HEK293 (cell line): ENCODE data around the gene SENP1.

Experiments
- CTCF ChIA-PET: fragments of 350-600 bp; formaldehyde crosslinking; extraction: SDS; loops from one replicate; lab custom pipeline; 2021; ENCODE audit warnings: antibody characterized with exemption; lab: Yijun Ruan, JAX
- POLR2A ChIA-PET: fragments of 300-600 bp; formaldehyde crosslinking; extraction: SDS; loops from one replicate; lab custom pipeline; 2020; ENCODE audit warnings: antibody characterized with exemption, inconsistent platforms; lab: Yijun Ruan, JAX
- H3K27ac ChIP-seq: fragments of 200-500 bp; sonication (Bioruptor generic); 2 replicates; pipeline ENCODE4 v1.5.1; 2014; ENCODE audit warnings: low read depth, low read length, control low read depth, inconsistent platforms; ENCODE audit errors: extremely low read depth
- H3K36me3 ChIP-seq, 2 experiments: fragments of 200-500 bp in 1 of 2; sonication (Bioruptor generic) in 1 of 2; 1 replicate in 1 of 2; 2 replicates in 1 of 2; pipeline ENCODE4 v1.5.1; 2014 to 2017; ENCODE audit warnings: inconsistent platforms in 2 of 2, low read length in 2 of 2; ENCODE audit not compliant: control insufficient read depth in 2 of 2, insufficient read depth in 1 of 2
- H3K4me1 ChIP-seq: fragments of 200-500 bp; sonication (Bioruptor generic); 2 replicates; pipeline ENCODE4 v1.5.1; 2014; ENCODE audit warnings: mild to moderate bottlenecking, low read length, inconsistent platforms; ENCODE audit not compliant: control insufficient read depth, insufficient read depth
- H3K4me3 ChIP-seq: 2 replicates; pipeline ENCODE4 v1.5.1; 2011; ENCODE audit warnings: low read depth, mild to moderate bottlenecking, control low read depth, low read length, moderate library complexity
- H3K9me3 ChIP-seq: fragments of 200-500 bp; sonication (Bioruptor generic); 2 replicates; pipeline ENCODE4 v1.5.1; 2014; ENCODE audit warnings: low read depth, low read length, inconsistent platforms; ENCODE audit not compliant: control insufficient read depth, insufficient read depth
- GFI1B ChIP-seq: fragments of 450-650 bp; formaldehyde crosslinking; IDR thresholded peaks from 2 replicates; pipeline ENCODE4 v1.5.1; 2016; ENCODE audit warnings: missing biosample characterization, missing genetic modification characterization
- IKZF3 ChIP-seq: fragments of 450-650 bp; IDR thresholded peaks from 2 replicates; pipeline ENCODE4 v1.5.0; 2018; ENCODE audit warnings: missing biosample characterization, mild to moderate bottlenecking, missing genetic modification characterization, moderate library complexity
- MZF1 ChIP-seq: fragments of 450-650 bp; formaldehyde crosslinking; IDR thresholded peaks from 2 replicates; pipeline ENCODE4 v1.5.1; 2017; ENCODE audit warnings: missing biosample characterization, missing genetic modification characterization, borderline replicate concordance
- PBX3 ChIP-seq: sonication (generic); formaldehyde crosslinking; IDR thresholded peaks from 2 replicates; pipeline ENCODE4 v1.8.1; 2022; ENCODE audit warnings: mild to moderate bottlenecking, moderate library complexity, missing genetic modification reagents
- PRDM10 ChIP-seq: fragments of 450-650 bp; formaldehyde crosslinking; IDR thresholded peaks from 2 replicates; pipeline ENCODE4 v1.5.1; 2016; ENCODE audit warnings: missing biosample characterization, missing genetic modification characterization
- SCRT1 ChIP-seq: fragments of 450-650 bp; formaldehyde crosslinking; IDR thresholded peaks from 2 replicates; pipeline ENCODE4 v1.5.1; 2016; ENCODE audit warnings: missing biosample characterization, missing genetic modification characterization, borderline replicate concordance
- SP3 ChIP-seq: fragments of 450-650 bp; formaldehyde crosslinking; IDR thresholded peaks from 2 replicates; pipeline ENCODE4 v1.5.1; 2016; ENCODE audit warnings: missing biosample characterization, missing genetic modification characterization
- SP7 ChIP-seq: fragments of 450-650 bp; formaldehyde crosslinking; IDR thresholded peaks from 2 replicates; pipeline ENCODE4 v1.5.1; 2016; ENCODE audit warnings: missing biosample characterization, missing genetic modification characterization
- TRIM28 ChIP-seq: IDR thresholded peaks from 2 replicates; pipeline ENCODE4 v1.6.1; 2011; ENCODE audit warnings: low read length, control low read depth, borderline replicate concordance
- YY2 ChIP-seq: fragments of 450-650 bp; formaldehyde crosslinking; IDR thresholded peaks from 2 replicates; pipeline ENCODE4 v1.5.1; 2016; ENCODE audit warnings: missing biosample characterization, missing genetic modification characterization
- ZNF169 ChIP-seq: fragments of 450-650 bp; formaldehyde crosslinking; IDR thresholded peaks from 2 replicates; pipeline ENCODE4 v1.5.1; 2016; ENCODE audit warnings: missing biosample characterization, missing genetic modification characterization
- ZNF23 ChIP-seq: fragments of 450-650 bp; formaldehyde crosslinking; IDR thresholded peaks from 2 replicates; pipeline ENCODE4 v1.5.1; 2016; ENCODE audit warnings: missing biosample characterization, missing genetic modification characterization, borderline replicate concordance
- ZNF239 ChIP-seq: fragments of 450-650 bp; formaldehyde crosslinking; IDR thresholded peaks from 2 replicates; pipeline ENCODE4 v1.5.1; 2016; ENCODE audit warnings: missing biosample characterization, missing genetic modification characterization
- ZNF398 ChIP-seq: fragments of 450-650 bp; formaldehyde crosslinking; IDR thresholded peaks from 2 replicates; pipeline ENCODE4 v1.5.1; 2017; ENCODE audit warnings: missing biosample characterization, missing genetic modification characterization
- ZNF514 ChIP-seq: fragments of 450-650 bp; formaldehyde crosslinking; IDR thresholded peaks from 2 replicates; pipeline ENCODE4 v1.5.1; 2016; ENCODE audit warnings: missing biosample characterization, missing genetic modification characterization
- ZNF529 ChIP-seq: fragments of 450-650 bp; formaldehyde crosslinking; IDR thresholded peaks from 2 replicates; pipeline ENCODE4 v1.5.1; 2017; ENCODE audit warnings: missing genetic modification characterization, missing biosample characterization; ENCODE audit not compliant: insufficient replicate concordance
- ZNF624 ChIP-seq: fragments of 450-650 bp; formaldehyde crosslinking; IDR thresholded peaks from 2 replicates; pipeline ENCODE4 v1.5.1; 2017; ENCODE audit warnings: missing biosample characterization, missing genetic modification characterization
- ZNF639 ChIP-seq: fragments of 450-650 bp; formaldehyde crosslinking; IDR thresholded peaks from 2 replicates; pipeline ENCODE4 v1.5.1; 2016; ENCODE audit warnings: missing biosample characterization, missing genetic modification characterization
- ZNF660 ChIP-seq: fragments of 450-650 bp; IDR thresholded peaks from 2 replicates; pipeline ENCODE4 v1.5.1; 2018; ENCODE audit warnings: missing biosample characterization, mild to moderate bottlenecking, missing genetic modification characterization
- ZNF664 ChIP-seq: fragments of 450-650 bp; formaldehyde crosslinking; IDR thresholded peaks from 2 replicates; pipeline ENCODE4 v1.5.1; 2016; ENCODE audit warnings: missing biosample characterization, missing genetic modification characterization
- ZNF76 ChIP-seq: fragments of 450-650 bp; formaldehyde crosslinking; IDR thresholded peaks from 2 replicates; pipeline ENCODE4; 2016; ENCODE audit warnings: low read depth, missing biosample characterization, missing genetic modification characterization, borderline replicate concordance
- ZNF792 ChIP-seq: fragments of 450-650 bp; formaldehyde crosslinking; IDR thresholded peaks from 2 replicates; pipeline ENCODE4 v1.5.1; 2016; ENCODE audit warnings: missing biosample characterization, missing genetic modification characterization
- TF ChIP-seq, protein P1 (sequence below): fragments of 450-650 bp; IDR thresholded peaks from 2 replicates; pipeline ENCODE4 v1.5.1; 2018; ENCODE audit warnings: missing biosample characterization, mild to moderate bottlenecking, missing genetic modification characterization
- TF ChIP-seq, protein P2 (sequence below): fragments of 450-650 bp; formaldehyde crosslinking; IDR thresholded peaks from 2 replicates; pipeline ENCODE4 v1.5.1; 2016; ENCODE audit warnings: missing biosample characterization, missing genetic modification characterization, low read depth

The SENP1 gene

DNA sequence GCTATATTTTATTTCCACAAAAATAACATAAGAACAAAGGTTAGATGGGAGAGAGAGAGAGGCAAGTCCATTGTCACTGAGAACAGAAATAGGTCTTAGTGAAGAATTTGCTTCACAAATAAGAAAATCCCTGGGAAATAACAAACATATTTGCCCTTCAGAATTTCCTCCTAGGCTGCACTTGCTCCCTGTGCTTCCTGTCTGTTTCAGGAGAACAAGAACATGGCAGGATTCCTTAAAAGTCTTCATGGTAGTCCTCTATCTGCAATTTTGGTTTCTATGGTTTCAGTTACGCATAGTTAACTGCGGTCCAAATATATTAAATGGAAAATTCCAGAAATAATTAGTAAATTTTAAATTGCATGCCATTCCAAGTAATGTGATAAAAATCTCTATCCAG lies 34.1 kb downstream of the SENP1 start (continued):
- TF ChIP-seq TRIM28 (no peak), ZNF398 (tag by site-specific recombination) (no peak), PBX3 (CRISPR knock-in tag) (no peak), ZNF23 (tag by site-specific recombination) (no peak), ZNF792 (no peak)

DNA sequence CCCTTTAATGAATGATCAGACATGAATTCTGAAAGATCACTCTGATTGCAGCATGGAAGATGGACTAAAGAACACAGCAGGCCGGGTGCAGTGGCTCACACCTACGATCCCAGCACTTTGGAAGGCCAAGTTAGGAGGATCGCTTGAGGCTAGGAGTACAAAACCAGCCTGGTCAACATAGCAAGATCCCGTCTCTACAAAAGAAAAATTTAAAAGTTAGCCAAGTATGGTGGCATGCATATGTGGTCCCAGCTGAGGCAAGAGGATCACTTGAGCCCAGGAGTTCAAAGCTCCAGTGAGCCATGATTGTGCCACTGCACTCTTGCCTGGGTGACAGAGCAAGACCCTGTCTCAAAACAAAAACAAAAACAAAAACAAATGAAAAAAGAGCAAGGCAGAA lies 35.1 kb downstream of the SENP1 start:
- ChIA-PET POLR2A (no interaction called here), CTCF (interaction anchor here (0.7 kb wide), 2 partner anchors 49 to 199 kb away, joined by 3 read pairs; no protein-coding TSS in a partner anchor)
- H3K9me3 ChIP-seq, result no peaks in the 10 kb centered on the region
- H3K27ac ChIP-seq, result no peak overlapping the region
- no peak for TF ChIP-seq SP7
- TF ChIP-seq ZNF639 (tag by site-specific recombination), result no peak
- no peak for TF ChIP-seq YY2 (tag by site-specific recombination)
- TF ChIP-seq SP3 (tag by site-specific recombination), result no peak
- TF ChIP-seq GFI1B (tag by site-specific recombination), result no peak
- no peak for TF ChIP-seq IKZF3 (tag by site-specific recombination)
- no peak for TF ChIP-seq ZNF76 (tag by site-specific recombination)
- TF ChIP-seq ZNF239, result no peak
- TF ChIP-seq ZNF624 (tag by site-specific recombination), result no peak
- no peak for TF ChIP-seq ZNF660 (tag by site-specific recombination)
- no peak for TF ChIP-seq MZF1 (tag by site-specific recombination)
- no peaks in the 10 kb centered on the region for H3K4me1 ChIP-seq
- H3K4me3 ChIP-seq, result no peak overlapping the region
- H3K36me3 ChIP-seq, result peaks cover 70 to 71% of the 10 kb centered on the region in 2 experiments

GRCh38 chr12:48070033-48070432 lies 35.8 kb downstream of the SENP1 start:
- Histone ChIP-seq H3K9me3 (no peaks in the 10 kb centered on the region), H3K4me3 (no peak overlapping the region), H3K36me3 (peaks cover 71 to 73% of the 10 kb centered on the region in 2 experiments), H3K27ac (no peak overlapping the region), H3K4me1 (no peaks in the 10 kb centered on the region)
- ChIA-PET POLR2A (no interaction called here), CTCF (interaction anchor here (0.7 kb wide), 2 partner anchors 48 to 198 kb away, joined by 3 read pairs; no protein-coding TSS in a partner anchor)
- TF ChIP-seq ZNF664 (tag by site-specific recombination) (no peak), ZNF660 (tag by site-specific recombination) (no peak), ZNF169 (tag by site-specific recombination) (no peak), PRDM10 (no peak), ZNF529 (tag by site-specific recombination) (no peak), SCRT1 (tag by site-specific recombination) (no peak), ZNF514 (tag by site-specific recombination) (no peak)
- TF ChIP-seq, protein P1, sequence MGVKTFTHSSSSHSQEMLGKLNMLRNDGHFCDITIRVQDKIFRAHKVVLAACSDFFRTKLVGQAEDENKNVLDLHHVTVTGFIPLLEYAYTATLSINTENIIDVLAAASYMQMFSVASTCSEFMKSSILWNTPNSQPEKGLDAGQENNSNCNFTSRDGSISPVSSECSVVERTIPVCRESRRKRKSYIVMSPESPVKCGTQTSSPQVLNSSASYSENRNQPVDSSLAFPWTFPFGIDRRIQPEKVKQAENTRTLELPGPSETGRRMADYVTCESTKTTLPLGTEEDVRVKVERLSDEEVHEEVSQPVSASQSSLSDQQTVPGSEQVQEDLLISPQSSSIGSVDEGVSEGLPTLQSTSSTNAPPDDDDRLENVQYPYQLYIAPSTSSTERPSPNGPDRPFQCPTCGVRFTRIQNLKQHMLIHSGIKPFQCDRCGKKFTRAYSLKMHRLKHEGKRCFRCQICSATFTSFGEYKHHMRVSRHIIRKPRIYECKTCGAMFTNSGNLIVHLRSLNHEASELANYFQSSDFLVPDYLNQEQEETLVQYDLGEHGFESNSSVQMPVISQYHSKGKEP (tag by site-specific recombination), result no peak
- TF ChIP-seq, protein P2, sequence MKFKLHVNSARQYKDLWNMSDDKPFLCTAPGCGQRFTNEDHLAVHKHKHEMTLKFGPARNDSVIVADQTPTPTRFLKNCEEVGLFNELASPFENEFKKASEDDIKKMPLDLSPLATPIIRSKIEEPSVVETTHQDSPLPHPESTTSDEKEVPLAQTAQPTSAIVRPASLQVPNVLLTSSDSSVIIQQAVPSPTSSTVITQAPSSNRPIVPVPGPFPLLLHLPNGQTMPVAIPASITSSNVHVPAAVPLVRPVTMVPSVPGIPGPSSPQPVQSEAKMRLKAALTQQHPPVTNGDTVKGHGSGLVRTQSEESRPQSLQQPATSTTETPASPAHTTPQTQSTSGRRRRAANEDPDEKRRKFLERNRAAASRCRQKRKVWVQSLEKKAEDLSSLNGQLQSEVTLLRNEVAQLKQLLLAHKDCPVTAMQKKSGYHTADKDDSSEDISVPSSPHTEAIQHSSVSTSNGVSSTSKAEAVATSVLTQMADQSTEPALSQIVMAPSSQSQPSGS (tag by site-specific recombination), result no peak
